HL-60 (cell line): ENCODE results near the gene EIF4E2.
A peak's percentile ranks its signal among the peaks of the same experiment; 100 is the strongest.

Source experiments
- DNase-seq, 2 experiments: peaks; one replicate each; pipeline ENCODE4 v3.0.0-alpha.2; 2010 to 2020; ENCODE audit warnings: low read depth in 1 of 2, low spot score in 1 of 2
- H3K27ac ChIP-seq: fragments of 250-450 bp; sonication (Bioruptor Pico); replicated peaks from 2 replicates; pipeline ENCODE4 v1.5.1; 2020; ENCODE audit warnings: mild to moderate bottlenecking, moderate library complexity
- H3K27me3 ChIP-seq: fragments of 250-450 bp; sonication (Bioruptor Pico); 2 replicates; pipeline ENCODE4 v1.5.1; 2021; ENCODE audit warnings: mild to moderate bottlenecking, moderate library complexity; ENCODE audit not compliant: insufficient read depth, poor library complexity, severe bottlenecking
- H3K4me3 ChIP-seq: replicated peaks from 2 replicates; pipeline ENCODE4 v1.5.1; 2011; ENCODE audit warnings: mild to moderate bottlenecking, control low read depth, low read length; ENCODE audit not compliant: insufficient read depth
- CTCF ChIP-seq: IDR thresholded peaks from one replicate; pipeline ENCODE4 v1.5.1; 2011; ENCODE audit warnings: low read length, control low read depth, inconsistent platforms; ENCODE audit not compliant: insufficient read depth
- GABPA ChIP-seq: IDR thresholded peaks from 2 replicates; pipeline ENCODE4 v1.6.1; 2012; ENCODE audit warnings: low read depth
- POLR2AphosphoS5 ChIP-seq: IDR thresholded peaks from 2 replicates; pipeline ENCODE4 v1.6.1; 2012; ENCODE audit warnings: low read depth
- REST ChIP-seq: IDR thresholded peaks from 2 replicates; pipeline ENCODE4 v1.6.1; 2012; ENCODE audit warnings: low read depth; ENCODE audit not compliant: insufficient replicate concordance
- SPI1 ChIP-seq: IDR thresholded peaks from 2 replicates; pipeline ENCODE4 v1.6.1; 2012; ENCODE audit warnings: low read depth, mild to moderate bottlenecking, borderline replicate concordance

Gene EIF4E2

GRCh38 chr2:232537079-232537478, 13.4 kb upstream of the EIF4E2 start:
- no peak for DNase-seq

GRCh38 chr2:232537499-232537898, 13.0 kb upstream of the EIF4E2 start:
- TF ChIP-seq REST (no peak), SPI1 (no peak), GABPA (no peak), POLR2AphosphoS5 (no peak), CTCF (no peak)
- Histone ChIP-seq H3K27ac (no peak overlapping the region), H3K27me3 (no peaks in the 10 kb centered on the region), H3K4me3 (no peak overlapping the region)
- no peak for DNase-seq

More at GRCh38 chr2:232537079-232537478, 13.4 kb upstream of the EIF4E2 start:
- TF ChIP-seq GABPA: no peak
- TF ChIP-seq POLR2AphosphoS5: no peak
- TF ChIP-seq CTCF: no peak
- no peak for TF ChIP-seq SPI1
- Histone ChIP-seq H3K27me3 (no peaks in the 10 kb centered on the region), H3K27ac (no peak overlapping the region), H3K4me3 (no peak overlapping the region)

GRCh38 chr2:232538671-232539070, 11.8 kb upstream of the EIF4E2 start:
- Histone ChIP-seq H3K27ac (no peak overlapping the region), H3K27me3 (no peaks in the 10 kb centered on the region), H3K4me3 (no peak overlapping the region)
- peak; percentile 21 to 88 for DNase-seq
- no peak for TF ChIP-seq SPI1
- no peak for TF ChIP-seq CTCF
- no peak for TF ChIP-seq REST
- TF ChIP-seq GABPA: no peak
- TF ChIP-seq POLR2AphosphoS5: no peak

GRCh38 chr2:232539298-232540231, 10.9 kb upstream of the EIF4E2 start, which contains the start of gene CHRNG:
Gene CHRNG (plus strand): TSS chr2:232539692. CDS start chr2:232539748, 56 bp downstream.
- no peak within 1 kb of the TSS for H3K27ac ChIP-seq
- no peak for TF ChIP-seq GABPA
- no peak for TF ChIP-seq CTCF
- no peak for TF ChIP-seq POLR2AphosphoS5
- no peak for DNase-seq
- H3K27me3 ChIP-seq: no peaks in the 10 kb centered on the region
- H3K4me3 ChIP-seq: no peak within 1 kb of the TSS
